H54 (cell line): Measurements from ENCODE around the gene DIAPH2.
"Not testable (repeated sequence)": the region's sequence is repeated elsewhere in the genome, so short reads cannot be mapped to it uniquely, and the experiment has no call there.

Experiments used
- DNase-seq: peaks from one replicate; pipeline ENCODE4 v3.0.0; 2011; ENCODE audit warnings: low spot score, mixed read lengths; ENCODE audit not compliant: insufficient read length
- FAIRE-seq: peaks from 3 replicates; lab custom pipeline; 2011; peaks lifted over from hg19 to GRCh38; lab: Jason Lieb, UNC
- POLR2A ChIP-seq: IDR thresholded peaks from 2 replicates; pipeline ENCODE4 v1.6.1; 2011; ENCODE audit warnings: low read depth, mild to moderate bottlenecking, low read length

DIAPH2 gene

DNA sequence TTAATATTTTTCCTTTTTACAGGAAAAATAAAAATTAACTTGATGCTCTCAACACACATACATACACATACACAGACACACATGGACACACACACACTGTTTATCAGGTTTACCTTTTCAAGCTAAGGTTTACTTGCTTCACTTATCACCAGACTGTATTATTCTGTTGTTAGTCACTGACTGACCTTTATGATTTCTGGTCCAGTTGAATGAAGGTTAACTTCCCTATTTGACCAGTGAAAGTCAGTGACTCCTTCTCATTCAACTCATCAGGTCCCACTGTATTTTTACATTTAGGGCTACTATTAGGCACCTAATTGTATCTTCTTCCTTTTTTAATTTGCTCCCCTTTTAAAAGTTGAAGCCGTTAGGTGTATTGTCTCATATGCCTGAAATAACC lies 16.0 kb downstream of the DIAPH2 start:
- no peak for TF ChIP-seq POLR2A
- no peak for FAIRE-seq
- DNase-seq, result no peak

DNA sequence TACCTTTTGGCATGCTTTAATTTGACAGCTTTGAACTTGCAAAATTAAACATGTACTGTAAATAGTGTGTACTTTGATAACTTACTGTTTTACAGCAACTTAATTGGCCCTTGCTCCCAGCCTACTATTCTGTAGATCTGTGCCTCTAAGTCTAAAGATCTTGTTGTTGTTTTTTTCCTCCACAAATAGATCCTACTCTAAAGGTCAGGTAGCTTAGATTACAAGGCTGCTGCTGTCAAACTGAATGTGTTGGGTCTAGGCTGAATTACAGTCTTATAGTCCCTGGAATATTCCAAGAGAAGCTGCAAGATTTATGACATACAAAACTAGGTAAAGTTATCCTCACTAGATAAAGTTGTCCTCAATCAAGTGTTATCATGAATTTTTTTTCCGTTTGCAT lies 18.7 kb downstream of the DIAPH2 start:
- FAIRE-seq (no peak), DNase-seq (no peak)
- no peak for TF ChIP-seq POLR2A

DNA sequence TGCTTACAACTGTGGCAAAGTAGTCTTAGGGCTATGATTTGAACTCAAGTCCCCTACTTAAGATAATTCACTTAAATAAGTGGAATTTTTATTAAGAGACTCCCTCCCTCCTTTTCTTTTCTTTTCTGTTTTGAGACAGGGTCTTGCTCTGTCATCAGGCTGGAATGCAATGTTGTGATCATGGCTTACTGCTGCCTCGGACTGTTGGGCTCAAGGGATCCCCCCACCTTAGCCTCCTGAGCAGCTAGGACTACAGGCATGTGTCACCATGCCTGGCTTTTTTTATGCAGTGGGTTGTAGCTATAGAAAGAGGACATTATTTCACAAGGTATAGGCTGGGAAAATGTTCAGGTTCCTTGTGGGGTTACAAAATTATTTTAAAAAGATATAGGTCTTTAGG lies 19.2 kb downstream of the DIAPH2 start:
- DNase-seq (no peak), FAIRE-seq (no peak)
- no peak for TF ChIP-seq POLR2A

DNA sequence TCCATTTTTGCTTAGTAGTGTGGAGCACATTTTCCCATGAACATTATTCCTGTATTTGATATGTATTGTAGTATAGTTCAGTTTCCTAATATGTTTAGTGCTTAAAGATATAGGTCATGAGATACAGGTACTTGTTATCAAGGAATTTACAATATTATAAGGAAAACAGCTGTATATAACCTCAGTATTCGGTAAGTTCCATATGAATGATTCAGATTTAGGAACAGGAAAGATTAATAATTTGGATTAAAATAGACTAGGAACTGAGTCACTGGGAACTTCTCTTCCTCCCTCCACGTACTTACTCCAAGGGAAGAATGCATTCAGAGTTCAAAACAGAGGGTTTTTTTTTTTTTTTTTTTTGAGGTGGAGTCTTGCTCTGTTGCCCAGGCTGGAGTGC lies 20.0 kb downstream of the DIAPH2 start:
- no peak for FAIRE-seq
- DNase-seq, result no peak

DNA sequence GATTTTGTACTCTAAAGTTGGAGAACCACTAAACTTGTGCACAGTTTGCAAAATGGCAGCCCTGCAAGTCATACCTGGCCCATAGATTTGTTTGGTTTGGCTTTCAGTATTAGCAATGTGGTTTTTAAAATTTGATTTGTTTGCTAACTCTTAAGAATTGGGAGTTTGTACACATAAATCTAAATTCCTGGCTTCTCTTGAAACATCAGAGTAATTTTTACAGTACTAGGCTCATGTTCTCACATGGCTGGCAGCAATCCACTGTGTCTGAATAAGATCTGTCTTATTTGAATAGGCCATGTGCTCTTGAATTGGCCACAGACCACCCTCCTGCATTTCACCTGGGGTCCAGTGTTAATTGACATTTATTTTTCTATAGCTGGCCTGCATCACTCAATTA lies 21.3 kb downstream of the DIAPH2 start:
- TF ChIP-seq POLR2A, result no peak
- no peak for FAIRE-seq

More for the DNA sequence above, 20.0 kb downstream of the DIAPH2 start:
- TF ChIP-seq POLR2A, result no peak

DNA sequence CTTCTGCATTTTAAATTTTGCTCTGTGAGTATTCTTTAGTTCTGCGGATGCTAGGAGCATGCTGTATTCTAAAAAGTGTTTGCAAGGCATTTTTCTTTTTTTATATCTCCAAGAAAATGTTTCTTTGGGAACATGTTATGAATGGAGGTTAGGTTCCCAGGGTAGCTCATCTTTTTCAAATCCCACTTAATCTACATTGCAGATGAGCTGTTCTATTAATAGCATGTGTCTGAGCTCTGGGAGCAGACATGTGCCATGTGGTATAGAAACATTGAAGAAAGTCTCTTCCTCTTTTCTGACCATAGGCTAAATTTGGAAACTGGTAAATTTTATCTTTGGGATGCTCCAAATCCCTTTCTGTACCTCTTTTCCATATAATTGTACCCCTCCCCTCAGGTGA lies 23.2 kb downstream of the DIAPH2 start:
- FAIRE-seq, result no peak
- DNase-seq, result no peak
- TF ChIP-seq POLR2A, result no peak

More for the DNA sequence above, 21.3 kb downstream of the DIAPH2 start:
- no peak for DNase-seq

DNA sequence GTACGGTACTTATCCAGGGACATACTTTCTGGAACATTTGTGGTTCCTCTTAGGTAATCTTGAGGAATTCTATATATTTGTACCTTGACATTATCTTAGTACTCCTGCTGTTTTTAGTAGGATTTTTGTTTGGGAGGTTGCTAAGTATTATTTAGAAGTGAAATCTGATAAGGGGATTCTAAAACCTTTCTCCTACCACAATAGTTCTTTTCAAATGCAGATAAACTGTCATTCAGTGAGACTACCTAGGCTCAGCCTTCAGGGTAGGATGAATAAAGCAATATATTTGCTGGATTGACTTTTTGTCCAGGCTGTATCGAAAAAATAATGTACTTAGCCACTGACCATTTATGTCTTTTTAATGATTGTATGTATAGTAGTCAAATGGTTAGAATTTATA lies 25.4 kb downstream of the DIAPH2 start:
- no peak for FAIRE-seq
- no peak for DNase-seq
- TF ChIP-seq POLR2A, result no peak

DNA sequence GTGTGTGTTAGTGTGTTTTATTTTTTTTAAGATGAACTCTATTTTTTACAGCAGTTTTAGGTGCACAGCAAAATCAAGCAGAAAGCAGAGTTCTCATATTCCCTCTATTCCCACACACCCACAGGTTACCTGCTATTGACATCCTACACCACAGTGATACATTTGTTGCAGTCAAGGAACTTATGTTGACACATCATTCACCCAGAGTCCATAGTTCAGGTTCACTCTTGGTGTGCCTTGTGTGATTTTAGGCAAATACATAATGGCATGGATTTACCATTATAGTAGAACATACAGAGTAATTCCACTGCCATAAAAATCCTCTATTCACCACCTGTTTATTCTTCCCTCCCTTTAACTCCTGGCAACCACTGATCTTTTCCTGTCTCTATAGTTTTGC lies 28.7 kb downstream of the DIAPH2 start:
- DNase-seq, result no peak

DNA sequence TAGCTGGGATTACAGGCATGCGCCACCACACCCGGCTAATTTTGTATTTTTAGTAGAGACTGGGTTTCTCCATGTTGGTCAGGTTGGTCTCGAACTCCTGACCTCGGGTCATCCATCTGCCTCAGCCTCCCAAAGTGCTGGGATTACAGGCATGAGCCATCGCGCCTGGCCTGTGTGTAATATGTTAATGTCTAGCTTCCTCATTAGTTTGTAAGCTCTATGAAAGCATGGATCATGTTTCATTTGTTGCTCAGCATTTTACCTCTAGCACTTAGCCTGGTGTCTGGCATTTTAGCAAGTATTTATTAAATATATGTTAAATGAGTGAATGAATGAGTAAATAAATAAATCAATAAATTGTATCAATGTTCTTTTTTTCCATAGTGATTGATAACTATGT lies 29.8 kb downstream of the DIAPH2 start:
- not testable (repeated sequence) for FAIRE-seq, DNase-seq

More for the DNA sequence above, 28.7 kb downstream of the DIAPH2 start:
- TF ChIP-seq POLR2A, result no peak
- no peak for FAIRE-seq

DNA sequence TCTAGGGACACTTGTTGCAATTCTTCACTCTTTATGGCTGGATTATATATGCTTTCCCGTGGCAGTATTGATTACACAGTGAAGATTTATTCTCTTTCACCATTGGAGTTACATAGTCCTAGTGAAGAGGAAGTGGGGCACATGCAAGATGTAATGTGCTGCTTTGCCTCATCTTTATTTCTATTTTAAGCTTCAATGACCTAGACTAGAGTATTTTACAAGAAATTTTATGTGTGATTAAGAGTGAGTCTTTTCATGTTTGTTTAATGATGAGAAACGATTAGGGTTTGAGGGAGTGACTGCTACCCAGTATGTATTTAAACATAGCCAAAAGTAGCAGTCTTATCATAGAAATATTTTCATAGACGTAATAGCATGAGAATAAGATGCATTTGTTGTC lies 30.8 kb downstream of the DIAPH2 start:
- no peak for DNase-seq
- no peak for TF ChIP-seq POLR2A
- FAIRE-seq, result no peak

DNA sequence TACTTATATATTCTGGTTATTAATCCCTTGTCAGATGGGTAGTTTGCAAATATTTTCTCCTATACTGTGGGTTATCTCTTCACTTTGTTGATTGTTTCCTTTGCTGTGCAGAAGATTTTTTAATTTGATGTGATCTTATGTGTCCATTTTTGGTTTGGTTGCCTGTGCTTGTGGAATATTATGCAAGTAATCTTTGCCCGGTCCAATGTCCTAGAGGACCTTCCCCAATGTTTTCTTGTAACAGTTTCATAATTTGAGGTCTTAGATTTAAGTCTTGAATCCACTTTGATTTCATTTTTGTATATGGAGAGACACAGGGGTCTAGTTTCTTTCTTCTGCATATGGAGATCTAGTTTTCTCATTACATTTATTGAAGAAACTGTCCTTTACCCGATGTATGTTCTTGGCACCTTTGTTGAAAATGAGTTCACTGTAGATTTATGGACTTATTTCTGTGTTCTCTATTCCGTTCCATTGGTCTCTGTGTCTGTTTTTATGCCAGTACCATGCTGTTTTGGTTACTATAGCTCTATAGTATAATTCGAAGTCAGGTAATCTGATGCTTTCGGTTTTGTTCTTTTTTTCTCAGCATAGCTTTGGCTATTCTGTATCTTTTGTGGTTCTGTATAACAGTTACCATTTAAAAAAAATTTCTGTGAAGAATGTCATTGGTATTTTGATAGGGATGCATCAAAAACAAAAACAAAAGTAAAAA lies 34.7 kb downstream of the DIAPH2 start:
- no peak for DNase-seq
- FAIRE-seq, result no peak
- TF ChIP-seq POLR2A, result no peak

DNA sequence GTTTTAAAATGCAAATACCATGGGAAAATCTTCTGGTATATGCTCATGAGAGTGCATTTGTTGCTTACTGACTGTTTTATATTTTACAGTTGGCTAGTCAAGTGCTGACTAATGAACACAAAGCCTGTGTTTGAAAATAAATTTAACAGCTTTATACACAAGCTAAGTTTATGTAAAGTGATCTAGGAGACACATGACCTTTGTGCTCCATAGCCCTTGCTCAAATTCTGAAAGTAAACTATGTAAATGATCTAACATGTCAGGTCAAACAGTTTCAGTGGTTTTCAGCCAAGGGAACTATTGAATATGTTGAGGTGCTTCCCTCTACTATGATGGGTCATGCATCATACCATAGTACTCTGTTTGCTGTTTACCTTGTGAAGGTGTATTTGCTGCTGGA lies 36.7 kb downstream of the DIAPH2 start:
- FAIRE-seq, result no peak
- TF ChIP-seq POLR2A, result no peak

DNA sequence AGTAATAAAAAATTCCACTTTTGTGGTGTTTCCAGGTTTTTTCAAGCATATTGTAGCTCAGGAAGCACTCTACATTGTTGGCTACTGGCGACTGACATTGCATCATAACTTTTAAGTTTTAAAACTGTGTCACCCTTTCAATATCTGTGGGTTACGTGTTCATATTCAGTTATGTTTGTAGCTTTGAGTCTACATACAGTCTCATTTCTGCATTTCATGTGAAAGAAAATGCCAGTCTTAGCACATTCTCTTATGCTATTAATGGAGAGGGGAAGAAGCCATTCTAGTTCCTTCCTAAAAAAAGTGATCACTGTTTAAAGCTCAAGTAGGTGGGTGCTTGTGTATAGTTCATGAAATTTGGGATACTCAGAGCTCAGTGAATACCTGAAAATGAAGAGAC lies 38.1 kb downstream of the DIAPH2 start:
- TF ChIP-seq POLR2A, result no peak
- FAIRE-seq (no peak), DNase-seq (no peak)

More for the DNA sequence above, 36.7 kb downstream of the DIAPH2 start:
- no peak for DNase-seq

DNA sequence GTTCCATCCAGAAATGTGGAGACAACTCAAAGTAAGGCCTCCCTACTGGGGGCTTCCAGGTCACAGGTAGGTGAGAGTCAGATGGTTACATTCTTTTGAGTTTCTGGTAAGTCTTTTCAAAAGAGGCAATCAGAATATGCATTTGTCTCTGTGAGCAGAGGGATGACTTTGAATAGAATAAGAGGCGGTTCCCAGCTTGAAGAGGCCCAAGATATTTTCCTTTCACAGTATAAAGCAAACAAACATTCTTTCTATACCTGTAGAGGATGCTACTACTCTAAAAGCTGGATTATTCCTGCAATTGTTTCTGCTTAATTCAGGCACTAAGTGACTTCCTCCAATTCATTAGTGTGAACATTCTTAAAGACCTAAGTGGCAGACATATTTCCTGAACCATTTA lies 44.4 kb downstream of the DIAPH2 start:
- no peak for FAIRE-seq
- no peak for DNase-seq
- TF ChIP-seq POLR2A, result no peak

DNA sequence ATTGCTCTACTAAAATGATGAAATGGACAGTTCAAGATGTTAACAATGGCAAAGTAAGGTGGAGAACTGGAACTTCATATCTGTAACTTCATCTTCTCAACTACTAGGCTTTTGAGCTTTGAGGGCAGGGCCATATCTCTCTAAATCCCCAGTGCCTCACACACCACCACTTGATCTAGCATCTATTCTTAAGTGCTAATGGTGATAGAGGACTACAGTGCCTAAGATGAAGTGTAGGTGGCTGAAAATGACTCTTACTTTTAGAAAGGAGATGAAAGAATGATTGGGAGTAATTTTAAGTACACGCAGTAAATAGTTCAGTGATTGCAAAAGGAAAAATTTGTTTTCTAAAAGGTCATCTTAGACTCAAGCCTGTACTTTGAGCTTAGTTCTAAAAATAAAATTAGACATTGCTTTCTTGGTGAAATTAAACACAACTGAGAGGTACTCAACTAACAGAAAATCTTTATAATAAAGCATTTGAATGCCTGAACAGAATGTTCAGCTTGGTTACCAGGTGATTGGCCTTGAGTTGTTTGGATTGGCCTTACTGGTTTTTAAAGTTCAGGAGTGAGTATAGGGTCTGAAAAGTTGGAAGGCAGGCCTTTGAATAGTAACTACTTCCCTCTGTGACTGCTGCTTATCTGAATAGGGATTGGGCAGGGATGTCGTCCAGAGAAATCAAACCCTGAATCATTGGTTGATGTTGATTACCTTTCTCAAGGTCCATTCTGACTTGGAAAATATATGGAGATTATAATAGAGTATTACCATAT lies 45.4 kb downstream of the DIAPH2 start:
- FAIRE-seq (no peak), DNase-seq (no peak)
- no peak for TF ChIP-seq POLR2A

DNA sequence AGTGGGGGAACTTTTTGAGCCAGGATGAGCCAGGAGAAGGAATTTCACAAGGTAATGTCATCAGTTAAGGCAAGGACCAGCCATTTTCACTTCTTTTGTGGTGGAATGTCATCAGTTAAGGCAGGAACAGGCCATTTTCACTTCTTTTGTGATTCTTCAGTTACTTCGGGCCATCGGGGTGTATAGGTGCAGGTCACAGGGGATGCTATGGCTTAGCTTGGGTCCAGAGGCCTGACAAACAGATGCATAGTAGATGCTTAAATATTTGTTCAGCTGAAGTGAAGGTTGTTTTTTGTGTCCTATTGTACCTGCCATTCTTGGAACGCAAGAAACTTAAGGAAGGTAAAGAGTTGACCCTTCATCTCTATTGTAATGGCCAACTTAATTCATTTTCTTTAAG lies 46.4 kb downstream of the DIAPH2 start:
- DNase-seq, FAIRE-seq: not testable (repeated sequence)
